GM19238 (cell line): ENCODE data around the gene SLC44A2.

Source experiments
- DNase-seq: peaks from one replicate; pipeline ENCODE4 v3.0.0; 2011; ENCODE audit warnings: low spot score; ENCODE audit not compliant: insufficient read length

SLC44A2 gene

DNA sequence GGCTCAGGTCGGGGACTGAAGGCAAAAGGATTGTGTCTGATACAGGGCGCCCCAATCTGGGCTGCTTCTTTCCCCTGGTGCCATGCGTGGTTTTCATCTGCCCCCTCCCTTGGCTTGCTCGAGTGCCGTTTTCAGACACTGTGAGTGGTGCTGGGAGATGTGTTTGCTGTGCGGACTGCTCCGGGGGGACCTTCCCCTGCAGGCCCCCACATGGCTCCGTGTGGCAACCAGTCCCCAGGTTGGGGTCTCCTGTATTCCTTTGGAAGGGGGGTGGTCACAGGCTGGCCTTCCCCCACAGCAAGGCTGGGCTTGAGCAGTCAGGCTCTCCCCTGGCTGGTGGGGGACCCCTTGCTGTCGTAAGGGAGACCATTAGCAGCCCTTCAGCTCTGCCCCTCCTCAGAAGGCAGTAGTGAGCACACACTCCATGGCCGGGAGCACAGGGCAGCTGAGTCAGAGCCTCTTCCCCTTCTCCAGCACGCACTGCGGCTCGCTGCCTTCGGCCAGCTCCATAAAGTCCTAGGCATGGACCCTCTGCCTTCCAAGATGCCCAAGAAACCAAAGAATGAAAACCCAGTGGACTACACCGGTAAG lies 55.3 kb downstream of the SLC44A2 start:
- DNase-seq = no peak

- DNase-seq = no peak
Observed at GRCh38 chr19:10681658-10682057, 56.3 kb downstream of the SLC44A2 start.

DNA sequence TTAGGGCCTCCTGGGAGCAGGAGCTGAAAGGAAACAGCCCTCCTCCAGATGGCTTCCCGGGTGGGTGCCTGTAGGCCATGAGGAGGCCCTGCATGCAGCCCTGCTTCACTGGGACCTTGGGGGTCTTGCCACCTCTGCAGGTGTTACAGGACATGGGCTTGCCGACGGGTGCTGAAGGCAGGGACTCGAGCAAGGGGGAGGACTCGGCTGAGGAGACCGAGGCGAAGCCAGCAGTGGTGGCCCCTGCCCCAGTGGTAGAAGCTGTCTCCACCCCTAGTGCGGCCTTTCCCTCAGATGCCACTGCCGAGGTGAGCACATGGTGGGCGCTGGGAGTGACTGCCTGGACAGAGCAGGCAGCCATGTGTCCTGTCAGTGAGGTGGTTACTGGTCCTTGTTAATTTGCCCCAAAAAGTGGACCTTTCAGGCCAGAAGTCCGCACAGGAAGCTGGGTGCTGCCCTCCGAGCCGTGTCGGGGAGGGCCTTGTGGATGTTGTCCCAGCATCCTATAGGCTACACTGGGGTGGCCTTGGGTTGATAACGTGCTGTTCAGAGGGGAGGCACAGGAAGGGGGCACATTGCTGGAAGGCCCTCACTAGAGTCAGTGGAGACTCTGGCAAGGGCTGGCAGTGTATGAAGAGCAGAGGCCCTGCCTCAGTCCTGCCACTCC lies 57.2 kb downstream of the SLC44A2 start:
- no peak for DNase-seq

DNA sequence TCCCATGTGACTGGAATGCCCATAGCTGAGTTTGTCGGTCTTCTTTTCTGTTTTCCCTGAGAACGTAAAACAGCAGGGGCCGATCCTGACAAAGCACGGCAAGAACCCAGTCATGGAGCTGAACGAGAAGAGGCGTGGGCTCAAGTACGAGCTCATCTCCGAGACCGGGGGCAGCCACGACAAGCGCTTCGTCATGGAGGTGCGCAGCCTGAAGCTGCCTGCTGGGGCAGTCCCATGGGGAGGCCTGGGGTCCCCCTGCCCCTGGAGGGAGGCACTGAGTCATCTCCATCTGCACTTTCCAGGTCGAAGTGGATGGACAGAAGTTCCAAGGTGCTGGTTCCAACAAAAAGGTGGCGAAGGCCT lies 57.7 kb downstream of the SLC44A2 start:
- DNase-seq = no peak

DNA sequence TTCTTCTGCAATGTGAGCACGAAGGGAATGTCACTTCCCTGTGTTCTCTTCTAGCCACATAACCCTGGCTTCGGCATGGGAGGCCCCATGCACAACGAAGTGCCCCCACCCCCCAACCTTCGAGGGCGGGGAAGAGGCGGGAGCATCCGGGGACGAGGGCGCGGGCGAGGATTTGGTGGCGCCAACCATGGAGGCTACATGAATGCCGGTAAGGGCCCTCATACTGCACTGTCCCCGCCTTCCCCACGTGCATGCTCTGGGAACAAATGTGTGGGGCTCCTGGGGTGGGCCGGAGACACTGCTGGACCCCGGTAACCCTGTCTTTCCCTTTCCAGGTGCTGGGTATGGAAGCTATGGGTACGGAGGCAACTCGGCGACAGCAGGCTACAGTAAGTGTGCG lies 58.2 kb downstream of the SLC44A2 start:
- DNase-seq = no peak

DNA sequence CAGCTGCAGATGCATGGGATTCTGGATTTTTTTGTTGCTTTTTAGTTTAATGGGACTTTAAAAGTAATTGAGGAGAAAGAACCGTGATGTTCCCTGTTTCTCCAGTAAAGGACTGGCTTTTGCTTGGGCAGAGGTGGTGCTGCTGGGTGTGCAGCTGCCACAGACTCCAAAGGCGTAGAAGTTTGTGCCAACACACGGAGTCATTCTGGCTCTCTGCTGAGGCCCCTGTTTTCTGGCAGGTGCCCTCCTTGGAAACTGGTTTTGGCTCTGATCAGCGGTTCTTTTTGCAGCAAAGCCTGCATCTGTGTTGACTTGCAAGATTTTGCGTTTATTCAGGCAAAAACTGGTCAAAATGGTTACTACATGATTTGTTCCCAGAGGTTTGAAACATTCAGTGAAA lies 59.9 kb downstream of the SLC44A2 start:
- DNase-seq = no peak

DNA sequence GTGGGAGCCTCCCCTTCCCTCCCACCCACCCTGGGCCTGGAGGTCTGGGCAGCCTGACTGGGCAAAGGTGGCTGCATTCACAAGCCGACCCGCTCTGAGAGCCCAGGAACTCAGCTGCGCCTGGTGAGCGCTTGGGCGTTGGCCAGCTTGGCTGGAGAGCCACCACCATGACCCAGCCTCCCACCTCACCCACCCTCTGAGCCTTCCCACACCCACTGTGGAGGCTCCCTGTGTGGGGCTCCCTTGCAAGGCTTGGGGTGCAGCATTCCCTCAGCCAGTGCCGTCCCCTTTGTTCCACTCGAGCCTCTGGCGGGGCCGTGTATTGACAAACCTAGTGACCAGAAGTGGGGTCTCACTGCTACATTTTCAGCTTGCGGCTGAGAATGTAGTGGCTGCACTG lies 60.8 kb downstream of the SLC44A2 start:
- DNase-seq = no peak

- DNase-seq = no peak
Observed at GRCh38 chr19:10686661-10687517, 61.5 kb downstream of the SLC44A2 start.

DNA sequence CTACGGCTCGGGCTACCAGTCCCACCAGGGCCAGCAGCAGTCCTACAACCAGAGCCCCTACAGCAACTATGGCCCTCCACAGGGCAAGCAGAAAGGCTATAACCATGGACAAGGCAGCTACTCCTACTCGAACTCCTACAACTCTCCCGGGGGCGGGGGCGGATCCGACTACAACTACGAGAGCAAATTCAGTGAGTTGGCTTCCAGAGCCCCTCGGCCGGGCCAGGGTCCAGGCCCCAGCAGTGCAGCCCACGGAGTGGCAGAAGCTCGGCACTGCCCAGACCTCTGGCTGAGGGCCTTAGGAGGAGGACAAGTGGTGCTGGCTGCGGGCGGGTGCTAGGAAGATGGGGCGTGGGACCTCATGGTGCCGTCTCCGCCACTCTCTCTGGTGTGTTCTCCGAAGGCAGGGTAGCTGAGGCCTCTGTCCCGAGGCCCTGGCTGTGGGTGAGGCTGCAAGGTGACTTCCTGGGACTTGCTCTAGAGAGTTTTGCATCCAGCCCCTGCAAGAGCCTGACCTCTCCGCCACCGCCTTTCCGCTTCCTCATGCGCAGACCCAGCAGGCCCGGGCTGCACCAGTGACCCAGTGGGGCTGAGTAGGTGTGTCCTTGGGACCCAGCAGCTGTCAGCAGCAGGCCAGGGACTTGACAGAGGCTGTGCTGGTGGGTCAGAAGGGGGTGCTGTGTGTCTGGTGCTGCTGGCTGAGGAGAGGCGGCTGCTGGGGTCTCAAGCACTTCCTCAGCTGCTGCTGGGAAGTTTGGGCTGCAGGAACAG lies 62.4 kb downstream of the SLC44A2 start:
- DNase-seq = no peak

GRCh38 chr19:10688545-10689280 lies 63.4 kb downstream of the SLC44A2 start:
- DNase-seq = no peak

DNA sequence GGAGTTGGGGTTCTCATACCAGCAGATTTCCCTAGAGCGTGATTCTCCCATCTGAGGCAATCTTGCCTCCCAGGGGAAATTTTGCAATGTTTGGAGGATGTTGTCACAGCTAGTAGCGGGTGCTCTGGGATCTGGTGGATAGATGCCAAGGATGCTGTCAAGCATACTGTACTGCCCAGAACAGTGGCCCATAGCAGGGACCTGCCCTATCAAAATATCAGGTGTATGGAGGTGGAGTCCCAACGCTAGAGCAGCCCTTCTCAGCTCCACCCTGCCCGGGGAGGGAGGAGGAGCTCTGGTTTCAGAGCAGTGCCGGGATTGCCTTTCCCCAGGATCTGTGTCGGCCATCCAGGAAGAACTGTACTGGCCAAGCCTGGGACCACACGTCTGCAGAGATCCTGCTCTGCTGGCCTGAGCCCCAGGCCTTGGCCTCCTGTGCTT lies 65.0 kb downstream of the SLC44A2 start:
- DNase-seq = no peak

DNA sequence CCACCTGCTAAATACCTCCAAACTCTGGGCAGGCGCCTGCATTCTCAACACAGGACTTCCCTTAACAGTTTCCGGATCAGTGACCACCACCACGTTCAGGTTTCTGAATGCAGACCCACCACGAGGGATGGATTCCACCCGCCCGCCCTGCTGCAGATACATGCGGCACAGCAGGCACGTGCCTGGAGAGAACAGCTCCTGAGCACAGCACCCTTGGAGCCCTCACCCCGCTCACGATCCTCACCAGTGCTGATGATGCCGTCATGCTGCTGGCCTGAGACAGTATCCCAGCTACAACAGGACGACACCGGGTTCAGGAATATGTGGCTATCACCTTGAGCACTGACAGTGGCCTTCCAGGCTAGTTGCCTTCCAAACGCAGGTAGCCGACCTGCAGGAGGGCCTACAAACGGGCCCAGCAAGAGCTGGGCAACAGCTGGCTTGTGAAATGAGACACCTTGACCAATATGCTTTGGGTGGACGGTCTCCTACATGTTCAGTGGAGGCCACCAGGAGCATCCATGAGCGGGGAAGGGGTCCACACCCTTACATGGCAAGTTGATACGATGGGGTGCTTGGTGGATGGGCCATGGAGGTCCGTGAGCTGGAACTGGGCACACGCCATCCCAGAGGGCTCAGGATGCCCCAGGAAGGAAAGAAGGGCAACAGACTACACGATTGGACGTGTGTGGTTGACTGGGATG lies 66.0 kb downstream of the SLC44A2 start:
- no peak for DNase-seq

DNA sequence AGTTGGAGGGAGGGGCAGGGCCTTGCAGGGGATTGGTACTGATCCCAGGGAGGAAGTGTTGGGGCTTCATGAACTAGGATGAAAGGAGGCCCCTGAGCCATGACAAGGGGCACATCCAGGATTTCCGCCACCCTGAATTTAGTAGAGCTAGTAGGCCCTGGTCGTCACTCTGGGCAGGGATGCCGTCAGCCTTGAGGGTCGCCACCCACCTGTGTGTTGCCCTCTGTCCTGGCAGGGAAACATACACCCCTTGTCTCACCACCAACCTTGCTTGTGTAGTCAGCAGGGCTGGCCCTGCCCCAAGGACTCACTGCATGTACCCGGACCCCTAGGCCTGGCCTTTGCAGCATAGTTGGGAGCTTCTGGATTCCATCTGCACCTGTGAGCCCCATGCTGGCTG lies 66.5 kb downstream of the SLC44A2 start:
- no peak for DNase-seq

GRCh38 chr19:10692673-10693264 lies 67.4 kb downstream of the SLC44A2 start:
- DNase-seq = no peak
